ES-I3 (cell line): ENCODE results near the gene ST7L.

Source experiments
- H3K36me3 ChIP-seq: 2 replicates; pipeline ENCODE4 v1.6.1; 2013; ENCODE audit warnings: mild to moderate bottlenecking, low read length, control low read depth, moderate library complexity; ENCODE audit not compliant: insufficient read depth
- H3K4me1 ChIP-seq: 2 replicates; pipeline ENCODE4 v1.6.1; 2013; ENCODE audit warnings: mild to moderate bottlenecking, control low read depth, low read length; ENCODE audit not compliant: insufficient read depth
- H3K9ac ChIP-seq: 2 replicates; pipeline ENCODE4 v1.6.1; 2013; ENCODE audit warnings: low read depth, mild to moderate bottlenecking, low read length, moderate library complexity
- H3K9me3 ChIP-seq: 2 replicates; pipeline ENCODE4 v1.6.1; 2013; ENCODE audit warnings: mild to moderate bottlenecking, low read length, moderate library complexity; ENCODE audit not compliant: control insufficient read depth, insufficient read depth

ST7L gene

DNA sequence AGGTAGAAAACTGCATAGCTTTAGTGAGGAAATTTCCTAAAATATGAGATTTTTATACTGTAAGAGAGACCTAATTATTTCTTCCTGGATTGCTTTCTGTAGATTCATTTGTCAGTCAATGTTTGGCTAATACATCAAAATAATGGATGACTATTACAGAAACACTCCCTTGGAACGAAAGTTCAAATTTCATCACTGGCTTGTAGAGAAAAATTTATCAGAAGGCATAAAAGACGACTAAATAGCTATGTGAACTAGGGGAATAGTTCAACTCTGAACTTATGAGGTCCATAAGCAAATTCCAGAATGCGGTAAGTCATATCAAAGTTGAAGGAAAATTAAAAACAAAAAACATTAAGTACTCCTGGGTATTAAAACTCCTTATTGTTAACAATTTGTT is 74.2 kb downstream of the ST7L start:
- Histone ChIP-seq H3K9me3 (no peaks in the 10 kb centered on the region), H3K9ac (no peak overlapping the region), H3K4me1 (peaks cover 4% of the 10 kb centered on the region; the same call in 1 of the 2 replicates), H3K36me3 (no peaks in the 10 kb centered on the region; the same call in 1 of the 2 replicates)

DNA sequence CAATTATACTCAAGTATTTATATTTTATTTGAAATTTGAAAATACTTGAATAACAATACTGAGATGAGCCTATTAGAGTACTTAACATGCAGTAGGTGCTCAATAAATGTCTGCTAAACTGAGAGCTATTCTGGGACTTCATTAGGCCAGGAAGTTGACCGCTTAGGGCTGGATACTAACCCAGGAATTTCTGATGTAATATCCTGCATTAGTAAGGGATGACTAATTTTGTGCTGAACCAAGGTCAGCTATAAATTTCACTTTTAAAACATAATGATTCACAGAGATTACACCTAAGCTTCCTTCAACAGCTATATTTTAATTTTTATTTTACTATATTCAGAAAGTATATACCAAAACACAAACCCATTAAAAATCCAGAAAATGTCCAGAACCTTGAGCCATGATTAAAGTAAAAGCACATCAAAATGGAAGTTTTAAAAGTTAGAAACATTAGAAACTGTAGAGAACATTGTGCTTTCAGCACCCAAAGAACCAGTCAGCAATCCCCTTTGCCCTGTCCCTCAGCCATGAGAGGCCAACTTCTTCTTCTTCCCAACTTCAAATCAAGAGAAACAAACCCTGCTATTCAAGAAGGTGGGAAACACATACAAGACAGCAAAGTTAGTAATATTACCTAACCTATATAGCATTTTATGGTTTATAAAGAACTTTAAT is 74.8 kb downstream of the ST7L start:
- peaks cover under 1% of the 10 kb centered on the region; the same call in 1 of the 2 replicates for H3K36me3 ChIP-seq
- peaks cover 4% of the 10 kb centered on the region; the same call in 1 of the 2 replicates for H3K4me1 ChIP-seq
- H3K9ac ChIP-seq: no peak overlapping the region
- no peaks in the 10 kb centered on the region for H3K9me3 ChIP-seq

DNA sequence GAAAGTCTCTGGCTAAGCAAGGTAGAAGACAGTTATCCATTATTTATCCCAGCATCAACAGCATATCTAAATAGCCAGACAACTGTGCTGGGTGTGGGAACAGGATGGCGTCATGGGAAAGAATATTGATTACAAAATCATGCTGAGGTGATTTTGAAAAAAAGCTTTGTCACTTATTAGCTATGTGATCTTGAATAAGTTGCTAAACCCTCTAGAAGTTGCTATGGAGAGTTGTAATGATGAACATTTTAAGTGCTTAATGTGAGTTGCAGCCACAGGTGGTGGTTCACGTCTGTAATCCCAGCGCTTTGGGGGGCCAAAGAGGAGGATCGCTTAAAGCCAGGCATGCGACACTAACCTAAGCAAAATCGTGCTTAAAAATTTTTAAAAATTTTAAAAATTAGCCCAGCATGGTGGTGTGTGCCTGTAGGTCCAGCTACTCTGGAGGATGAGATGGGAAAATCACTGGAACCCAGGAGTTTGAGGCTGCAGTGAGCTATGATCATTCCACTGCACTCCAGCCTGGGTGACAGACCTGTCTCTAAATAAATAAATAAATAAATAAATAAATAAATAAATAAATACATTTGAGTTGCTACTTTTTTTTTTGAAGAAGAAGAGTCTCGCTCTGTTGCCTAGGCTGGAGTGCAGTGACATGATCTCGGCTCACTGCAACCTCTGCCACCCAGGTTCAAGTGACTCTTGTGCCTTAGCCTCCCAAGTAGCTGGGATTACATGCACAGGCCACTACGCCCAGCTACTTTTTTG is 76.6 kb downstream of the ST7L start:
- Histone ChIP-seq H3K9me3 (no peaks in the 10 kb centered on the region), H3K4me1 (peaks cover 4% of the 10 kb centered on the region; the same call in 1 of the 2 replicates), H3K36me3 (0 out of 2 replicates have a peak, but pooled peaks cover 4% of the 10 kb centered on the region), H3K9ac (no peak overlapping the region)

DNA sequence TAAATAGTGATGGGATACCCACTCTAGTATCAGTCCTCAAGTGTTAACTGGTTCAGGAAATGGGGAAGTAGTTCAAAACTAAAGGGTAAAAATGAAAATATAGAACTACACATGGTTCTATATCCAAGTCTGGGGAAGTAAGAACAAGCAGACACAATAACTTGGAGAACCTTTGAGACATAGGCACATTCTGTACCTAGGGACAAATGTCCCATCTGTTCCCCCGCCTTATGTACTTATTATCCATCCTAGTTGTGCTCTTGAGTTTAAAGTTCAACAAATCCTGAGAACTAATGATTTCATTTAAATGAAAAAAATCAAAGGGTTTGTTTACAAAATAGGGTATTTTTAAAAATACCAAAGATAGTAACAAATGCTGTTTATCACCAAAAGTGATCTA is 77.6 kb downstream of the ST7L start:
- no peaks in the 10 kb centered on the region for H3K9me3 ChIP-seq
- no peak overlapping the region for H3K9ac ChIP-seq
- H3K4me1 ChIP-seq: peaks cover 4% of the 10 kb centered on the region; the same call in 1 of the 2 replicates
- H3K36me3 ChIP-seq: 0 out of 2 replicates have a peak, but pooled peaks cover 4% of the 10 kb centered on the region

DNA sequence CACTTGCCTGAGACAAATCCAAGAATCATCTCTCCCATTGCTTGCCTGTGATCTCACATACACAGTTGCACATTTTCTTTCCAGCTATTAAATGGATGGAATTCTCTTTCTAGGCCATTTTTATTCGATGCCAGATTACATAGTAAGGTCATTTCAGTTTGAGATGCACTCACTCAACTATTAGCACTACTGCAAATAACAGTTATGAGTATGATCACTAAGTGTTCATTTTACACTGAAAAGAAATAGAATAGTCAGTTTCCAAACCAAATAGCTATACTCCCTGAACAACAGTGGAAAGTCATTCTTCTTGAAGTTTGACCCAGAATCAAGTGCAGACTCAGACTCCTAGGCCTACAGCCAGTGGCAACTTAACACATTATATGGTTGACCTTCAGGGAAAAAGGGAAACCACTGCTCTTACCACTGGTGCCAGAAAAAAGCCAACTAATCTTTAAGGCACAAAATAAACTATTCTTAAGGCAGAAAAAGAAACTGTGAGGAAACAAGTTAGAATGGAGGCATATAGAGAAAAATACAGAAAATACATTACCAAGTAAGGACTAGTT is 78.6 kb downstream of the ST7L start:
- H3K36me3 ChIP-seq: 0 out of 2 replicates have a peak, but pooled peaks cover 4% of the 10 kb centered on the region
- no peaks in the 10 kb centered on the region for H3K9me3 ChIP-seq
- no peak overlapping the region for H3K9ac ChIP-seq
- peaks cover 4% of the 10 kb centered on the region; the same call in 1 of the 2 replicates for H3K4me1 ChIP-seq

DNA sequence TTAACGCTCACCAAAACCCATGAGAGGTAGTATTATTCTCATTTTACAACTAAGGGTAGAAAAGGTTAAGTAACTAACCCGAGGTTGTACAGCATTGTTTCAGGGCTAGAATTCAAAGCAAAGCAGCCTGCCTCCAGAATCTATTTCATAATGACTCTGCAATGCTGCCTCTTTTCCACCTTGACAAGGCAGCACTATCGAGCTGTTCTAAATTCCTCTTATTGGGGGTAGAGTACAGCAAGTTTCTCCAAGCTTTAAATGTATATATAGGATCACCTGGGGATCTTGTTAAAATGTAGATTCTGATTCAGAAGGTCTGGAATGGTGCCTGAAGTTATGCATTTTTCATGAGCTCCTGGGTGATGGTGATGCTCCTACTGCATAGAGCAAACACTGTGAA is 80.1 kb downstream of the ST7L start:
- Histone ChIP-seq H3K4me1 (no peaks in the 10 kb centered on the region), H3K9ac (no peak overlapping the region), H3K9me3 (no peaks in the 10 kb centered on the region), H3K36me3 (0 out of 2 replicates have a peak, but pooled peaks cover 4% of the 10 kb centered on the region)

DNA sequence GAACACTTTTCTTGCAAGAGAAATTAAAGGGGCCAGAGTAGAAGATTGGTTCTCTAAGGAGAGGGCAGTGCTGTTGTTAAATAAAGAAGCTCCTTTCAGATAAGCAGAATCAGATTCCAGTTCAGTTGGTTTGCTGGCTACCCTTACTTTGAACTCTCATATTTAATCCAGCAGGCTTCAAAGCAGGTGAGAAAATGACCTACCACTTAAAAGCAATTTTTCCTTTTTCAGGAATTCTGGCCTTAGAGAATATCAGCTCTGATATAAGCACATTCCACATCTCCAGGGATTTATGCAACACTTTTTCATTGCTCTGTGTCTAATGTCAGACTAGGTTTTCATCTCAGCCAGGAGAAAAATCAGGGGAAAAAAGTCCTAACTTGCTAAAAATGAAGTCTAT is 81.5 kb downstream of the ST7L start:
- H3K36me3 ChIP-seq: 0 out of 2 replicates have a peak, but pooled peaks cover 4% of the 10 kb centered on the region
- H3K4me1 ChIP-seq: no peaks in the 10 kb centered on the region; the same call in 1 of the 2 replicates
- no peaks in the 10 kb centered on the region for H3K9me3 ChIP-seq
- H3K9ac ChIP-seq: no peak overlapping the region

DNA sequence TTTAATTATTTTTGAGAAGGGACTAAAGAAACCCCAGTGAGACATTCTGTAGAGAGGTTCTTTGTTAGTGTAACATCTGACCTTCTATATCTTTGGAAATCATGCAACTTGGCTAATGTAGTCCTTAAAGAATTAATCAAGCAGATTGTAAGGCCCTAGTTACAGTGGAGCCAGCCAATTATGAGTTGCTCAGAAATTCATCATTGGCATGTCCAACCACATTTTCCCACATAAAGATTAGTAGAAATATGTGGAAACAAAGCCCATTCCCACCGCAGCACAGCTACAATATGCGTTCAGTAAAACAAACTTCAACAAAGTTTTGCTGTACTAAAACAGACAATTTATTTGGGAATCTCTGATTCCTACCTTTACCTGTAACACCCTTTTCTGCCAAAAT is 82.4 kb downstream of the ST7L start:
- no peaks in the 10 kb centered on the region; the same call in 1 of the 2 replicates for H3K9me3 ChIP-seq
- H3K36me3 ChIP-seq: 0 out of 2 replicates have a peak, but pooled peaks cover 4% of the 10 kb centered on the region
- no peak overlapping the region for H3K9ac ChIP-seq
- H3K4me1 ChIP-seq: no peaks in the 10 kb centered on the region; the same call in 1 of the 2 replicates

DNA sequence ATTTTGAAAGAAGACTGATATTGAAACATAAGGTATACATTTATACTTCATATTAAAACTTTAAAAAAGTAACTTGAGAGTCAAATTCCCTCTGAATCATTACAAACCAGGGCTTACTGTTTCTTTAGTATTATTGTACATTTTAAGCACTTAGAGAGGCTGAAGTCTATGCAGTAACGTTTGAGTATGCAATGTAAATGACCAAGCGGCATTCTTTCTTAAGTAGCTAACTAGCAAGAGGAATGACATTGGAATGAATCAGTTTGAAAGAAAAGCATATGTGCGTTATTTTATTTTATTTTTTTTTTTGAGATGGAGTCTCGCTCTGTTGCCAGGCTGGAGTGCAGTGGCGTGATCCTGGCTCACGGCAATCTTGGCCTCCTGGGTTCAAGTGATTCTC is 85.9 kb downstream of the ST7L start:
- Histone ChIP-seq H3K9me3 (no peaks in the 10 kb centered on the region; the same call in 1 of the 2 replicates), H3K36me3 (no peaks in the 10 kb centered on the region), H3K9ac (no peak overlapping the region), H3K4me1 (no peaks in the 10 kb centered on the region; the same call in 1 of the 2 replicates)

DNA sequence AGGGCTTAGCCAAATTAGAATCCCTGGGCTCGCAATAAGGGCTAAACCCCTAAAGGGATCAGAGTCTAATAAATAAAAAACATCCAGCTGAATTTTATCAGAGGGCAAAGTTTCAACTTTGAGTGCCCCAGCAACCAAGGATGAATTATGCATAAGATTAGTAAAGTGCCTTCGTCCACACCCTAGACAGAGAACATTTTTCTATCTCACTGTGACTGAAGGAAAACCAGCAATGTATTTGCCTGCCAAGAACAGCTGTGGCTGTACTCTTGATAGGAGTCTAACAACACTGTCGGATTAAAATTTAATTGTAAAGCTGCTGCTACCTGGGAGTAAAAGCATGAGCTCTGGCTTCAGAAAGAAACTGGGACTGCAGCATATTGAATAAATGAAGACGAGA is 86.9 kb downstream of the ST7L start:
- H3K4me1 ChIP-seq: peaks cover 5% of the 10 kb centered on the region; the same call in 1 of the 2 replicates
- H3K9me3 ChIP-seq: no peaks in the 10 kb centered on the region; the same call in 1 of the 2 replicates
- H3K9ac ChIP-seq: no peak overlapping the region
- H3K36me3 ChIP-seq: no peaks in the 10 kb centered on the region

DNA sequence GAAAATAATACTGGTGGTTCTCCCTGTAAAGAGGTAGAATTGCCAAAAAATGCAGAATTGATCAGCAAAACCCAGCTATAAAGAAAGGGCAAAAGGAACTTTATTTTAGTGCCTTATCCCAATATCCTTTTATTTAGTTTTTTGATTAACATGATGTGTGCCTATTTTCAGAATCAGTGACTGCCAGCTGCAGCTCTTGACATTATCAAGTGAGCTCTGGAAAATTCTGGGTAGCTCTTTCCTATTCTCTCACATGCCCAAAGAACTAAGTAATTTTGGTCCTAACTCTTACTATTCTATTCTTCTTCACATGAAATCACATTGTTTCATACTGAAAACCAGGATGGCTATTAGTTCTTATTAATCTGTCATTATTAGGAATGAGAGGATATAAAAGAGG is 88.1 kb downstream of the ST7L start:
- Histone ChIP-seq H3K36me3 (no peaks in the 10 kb centered on the region; the same call in 1 of the 2 replicates), H3K9me3 (no peaks in the 10 kb centered on the region; the same call in 1 of the 2 replicates), H3K9ac (no peak overlapping the region), H3K4me1 (peaks cover 5% of the 10 kb centered on the region; the same call in 1 of the 2 replicates)

DNA sequence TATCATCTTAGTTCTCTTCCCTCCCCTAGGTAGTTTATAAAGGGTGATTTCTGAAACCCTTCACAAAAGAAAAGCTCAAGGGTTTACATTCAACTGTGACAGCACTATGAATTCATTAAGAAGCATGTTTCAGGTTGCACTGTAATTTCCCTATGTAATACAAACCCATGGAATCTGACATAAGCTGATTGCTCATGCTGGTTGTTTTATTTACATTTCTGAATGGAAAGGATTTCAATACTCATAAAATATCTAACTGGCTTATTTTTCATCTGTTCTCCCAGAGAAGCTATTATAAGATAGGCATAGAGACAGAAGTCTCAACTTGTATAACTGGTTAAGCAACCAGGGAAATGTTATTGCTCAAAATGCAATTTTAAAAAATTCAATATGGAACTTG is 89.6 kb downstream of the ST7L start:
- H3K9me3 ChIP-seq: no peaks in the 10 kb centered on the region; the same call in 1 of the 2 replicates
- H3K36me3 ChIP-seq: no peaks in the 10 kb centered on the region; the same call in 1 of the 2 replicates
- H3K9ac ChIP-seq: no peak overlapping the region
- peaks cover 17% of the 10 kb centered on the region for H3K4me1 ChIP-seq

DNA sequence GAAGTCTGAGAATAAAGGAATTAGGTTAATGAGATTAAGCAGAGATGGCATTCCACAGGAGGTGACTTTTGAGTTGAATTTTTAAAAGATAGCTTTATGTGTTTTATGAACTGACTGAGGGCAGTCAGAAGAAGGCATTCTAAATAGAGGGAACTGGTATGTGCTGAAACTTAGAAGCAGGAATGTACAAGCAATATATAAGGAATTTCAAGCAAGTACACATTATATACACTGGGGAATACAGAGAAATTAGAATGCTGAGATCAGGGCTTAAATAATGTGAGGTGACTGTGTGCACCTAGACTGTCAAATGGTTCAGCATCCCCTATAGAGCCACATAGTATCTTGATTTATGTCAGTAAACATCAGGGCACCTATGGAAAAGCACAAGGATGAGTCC is 90.9 kb downstream of the ST7L start:
- no peaks in the 10 kb centered on the region; the same call in 1 of the 2 replicates for H3K36me3 ChIP-seq
- peaks cover 28% of the 10 kb centered on the region for H3K4me1 ChIP-seq
- H3K9ac ChIP-seq: no peak overlapping the region
- H3K9me3 ChIP-seq: no peaks in the 10 kb centered on the region; the same call in 1 of the 2 replicates
